PC-3 (cell line): ENCODE data around the gene FGF6. TPM values are rescaled to one million over a fixed set of nuclear protein-coding genes. Genes with fewer than 3 reads are reported as not detected.

Experiments
- ATAC-seq: fragments of 200-7000 bp; cut with Tn5 transposase; 2 replicates; pipeline ENCODE4 v1.9.1; 2020; ENCODE audit warnings: mild to moderate bottlenecking, moderate library complexity
- BruUV-seq: library from RNA; stranded (reverse); fragments of 400-500 nt; replicated peaks from 2 replicates; lab custom pipeline; 2021; lab: Mats Ljungman, UMichigan
- CTCF ChIA-PET: fragments of 300-600 bp; sonication (Branson Sonifier 250); formaldehyde crosslinking; loops from one replicate; lab custom pipeline; 2022; ENCODE audit warnings: antibody characterized with exemption; lab: Charles Lee
- POLR2A ChIA-PET: fragments of 300-600 bp; sonication (Branson Sonifier 250); formaldehyde crosslinking; loops from one replicate; lab custom pipeline; 2022; ENCODE audit warnings: antibody characterized with exemption; ENCODE audit not compliant: unreplicated experiment; lab: Charles Lee
- DNase-seq: peaks from one replicate; pipeline ENCODE4 v3.0.0-alpha.2; 2015
- H2AFZ ChIP-seq: fragments of 300-600 bp; sonication (generic); 2 replicates; pipeline ENCODE4 v1.6.0; 2016; ENCODE audit warnings: antibody characterized with exemption, low read length
- H3F3A ChIP-seq: fragments of 300-600 bp; sonication (generic); one replicate; pipeline ENCODE4 v1.6.0; 2017; ENCODE audit warnings: antibody characterized with exemption, low read length, control low read depth, mild to moderate bottlenecking; ENCODE audit not compliant: unreplicated experiment
- H3K27ac ChIP-seq: fragments of 300-600 bp; sonication (generic); 2 replicates; pipeline ENCODE4 v1.5.1; 2016; ENCODE audit warnings: mild to moderate bottlenecking, low read length
- H3K27me3 ChIP-seq: fragments of 300-600 bp; sonication (generic); 2 replicates; pipeline ENCODE4 v1.6.1; 2016; ENCODE audit warnings: low read length, mixed read lengths
- H3K36me3 ChIP-seq: fragments of 300-600 bp; sonication (generic); 2 replicates; pipeline ENCODE4 v1.6.1; 2016; ENCODE audit warnings: low read depth, mixed run types, low read length, mixed read lengths
- H3K4me1 ChIP-seq: fragments of 300-600 bp; sonication (generic); 2 replicates; pipeline ENCODE4 v1.5.1; 2016; ENCODE audit warnings: low read length; ENCODE audit not compliant: insufficient read depth
- H3K4me2 ChIP-seq: fragments of 300-600 bp; sonication (generic); 2 replicates; pipeline ENCODE4 v1.6.0; 2016; ENCODE audit warnings: low read length
- H3K4me3 ChIP-seq: fragments of 300-600 bp; sonication (generic); 2 replicates; pipeline ENCODE4 v1.5.1; 2016; ENCODE audit warnings: mild to moderate bottlenecking, low read length, mixed read lengths
- H3K79me2 ChIP-seq: fragments of 300-600 bp; sonication (generic); 2 replicates; pipeline ENCODE4 v1.6.1; 2017; ENCODE audit warnings: low read length, mixed read lengths
- H3K9ac ChIP-seq: fragments of 300-600 bp; sonication (generic); 2 replicates; pipeline ENCODE4 v1.6.0; 2016; ENCODE audit warnings: mild to moderate bottlenecking, low read length
- H3K9me2 ChIP-seq: fragments of 300-600 bp; sonication (generic); replicated peaks from 2 replicates; pipeline ENCODE4 v1.6.1; 2016; ENCODE audit warnings: mixed run types, low read length, mixed read lengths
- H3K9me3 ChIP-seq: fragments of 300-600 bp; sonication (generic); 2 replicates; pipeline ENCODE4 v1.6.1; 2016; ENCODE audit warnings: low read length, mixed read lengths
- H4K20me1 ChIP-seq: fragments of 300-600 bp; sonication (generic); 2 replicates; pipeline ENCODE4 v1.6.1; 2016; ENCODE audit warnings: low read length, mixed read lengths
- CTCF ChIP-seq: fragments of 300-600 bp; sonication (generic); conservative IDR thresholded peaks from 2 replicates; pipeline ENCODE4 v1.5.1; 2017; ENCODE audit warnings: antibody characterized with exemption, low read depth, mild to moderate bottlenecking, low read length
- EZH2 ChIP-seq: fragments of 300-600 bp; sonication (generic); IDR thresholded peaks from one replicate; pipeline ENCODE4 v1.6.1; 2017; ENCODE audit warnings: antibody characterized with exemption, mild to moderate bottlenecking, low read length; ENCODE audit not compliant: unreplicated experiment
- EZH2phosphoT487 ChIP-seq: fragments of 300-600 bp; sonication (generic); IDR thresholded peaks from 2 replicates; pipeline ENCODE4 v1.6.1; 2018; ENCODE audit warnings: mild to moderate bottlenecking, antibody characterized with exemption, low read length, borderline replicate concordance
- intact Hi-C: fragments of 100-400 bp; cut with micrococcal nuclease; formaldehyde crosslinking; loops from 2 replicates; pipeline ENCODE4 v1.9.0; 2023
- total RNA-seq: library from RNA; depleted of rRNA; stranded (reverse); fragments of >200 nt; gene quantifications from 2 replicates; pipeline ENCODE4 v1.2.3, GENCODE V29; 2014

Gene FGF6
- total RNA-seq, 1 experiment from 2014 or later: not detected

GRCh38 chr12:4441355-4442335 is 4.0 kb downstream of the FGF6 start:
- H2AFZ ChIP-seq: no peak overlapping the region
- H3F3A ChIP-seq: no peaks in the 10 kb centered on the region
- no peaks in the 10 kb centered on the region for H3K9me3 ChIP-seq
- intact Hi-C loops: no loop called here
- DNase-seq (no peak), ATAC-seq (no peak)
- CTCF ChIA-PET: no interaction called here
- H3K9ac ChIP-seq: no peak overlapping the region
- no peaks in the 10 kb centered on the region for H3K4me1 ChIP-seq
- H4K20me1 ChIP-seq: no peaks in the 10 kb centered on the region
- no peak overlapping the region for H3K27ac ChIP-seq
- no peaks in the 10 kb centered on the region for H3K9me2 ChIP-seq
- BruUV-seq: no TSS peak
- no peaks in the 10 kb centered on the region for H3K79me2 ChIP-seq
- no peak overlapping the region for H3K4me3 ChIP-seq
- TF ChIP-seq EZH2: no peak
- no peak for TF ChIP-seq CTCF
- no peak for TF ChIP-seq EZH2phosphoT487
- H3K36me3 ChIP-seq: no peaks in the 10 kb centered on the region
- H3K27me3 ChIP-seq: peaks cover 82% of the 10 kb centered on the region
- H3K4me2 ChIP-seq: no peak overlapping the region
- POLR2A ChIA-PET: no interaction called here

GRCh38 chr12:4440187-4440941 is 5.3 kb downstream of the FGF6 start:
- no peak for ATAC-seq
- H4K20me1 ChIP-seq: no peaks in the 10 kb centered on the region
- H3K9me3 ChIP-seq: no peaks in the 10 kb centered on the region
- H3K27me3 ChIP-seq: peaks cover 71% of the 10 kb centered on the region
- no peak overlapping the region for H3K4me2 ChIP-seq
- intact Hi-C loops: no loop called here
- DNase-seq: no peak
- no TSS peak for BruUV-seq
- no peaks in the 10 kb centered on the region for H3F3A ChIP-seq
- no peaks in the 10 kb centered on the region for H3K9me2 ChIP-seq
- H3K9ac ChIP-seq: no peak overlapping the region
- H2AFZ ChIP-seq: no peak overlapping the region
- ChIA-PET POLR2A (no interaction called here), CTCF (no interaction called here)
- TF ChIP-seq EZH2phosphoT487 (no peak), CTCF (no peak), EZH2 (no peak)
- H3K27ac ChIP-seq: no peak overlapping the region
- no peaks in the 10 kb centered on the region for H3K4me1 ChIP-seq
- H3K4me3 ChIP-seq: no peak overlapping the region
- no peaks in the 10 kb centered on the region for H3K36me3 ChIP-seq
- no peaks in the 10 kb centered on the region for H3K79me2 ChIP-seq
